ENCODE measurements around the gene BCAP31. TPM values are rescaled to one million over a fixed set of nuclear protein-coding genes. Genes with fewer than 3 reads are reported as not detected.
"Not testable (repeated sequence)": the region's sequence is repeated elsewhere in the genome, so short reads cannot be mapped to it uniquely, and the experiment has no call there.

Gene BCAP31
- total RNA-seq, 1 donor from 2014 or later = 98.0 TPM

GRCh38 chrX:153688506-153688905, 35.7 kb downstream of the BCAP31 start:
- DNase-seq (ENCODE audit: low spot score) = no peak
- intact Hi-C loops (cut with DNase I) = no loop called here

GRCh38 chrX:153688071-153688470, 36.1 kb downstream of the BCAP31 start:
- intact Hi-C loops (cut with DNase I) = no loop called here
- no peak for DNase-seq (ENCODE audit: low spot score)

- intact Hi-C loops (cut with DNase I) = no loop called here
- peak; percentile 83 for DNase-seq (ENCODE audit: low spot score)
These were observed 36.8 kb downstream of the BCAP31 start, which contains the start of gene SLC6A8 for GRCh38 chrX:153687121-153688039. Gene SLC6A8 (plus strand): TSS chrX:153687926. CDS start chrX:153688575, 649 bp downstream.

DNA sequence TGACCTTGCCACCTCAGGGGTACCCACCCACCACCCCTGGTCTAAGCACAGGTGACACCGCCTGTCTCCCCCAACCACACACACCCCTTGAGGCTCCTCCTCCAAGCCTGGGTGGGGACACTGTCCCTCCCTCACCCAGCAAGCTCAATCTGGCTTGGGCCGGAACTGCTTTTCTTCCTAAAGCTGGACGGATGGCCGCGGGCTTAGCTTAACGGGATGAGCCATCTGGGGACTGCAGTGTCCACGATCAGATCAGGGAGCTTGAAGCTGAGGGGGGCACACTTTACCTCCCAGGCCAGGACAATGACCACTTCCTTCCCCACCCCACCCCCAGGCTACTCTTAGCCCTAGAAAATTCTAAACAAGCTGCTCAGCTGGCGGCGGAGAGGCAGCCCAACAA, 37.5 kb downstream of the BCAP31 start:
- DNase-seq (ENCODE audit: low spot score) = no peak
- intact Hi-C loops (cut with DNase I) = no loop called here

GRCh38 chrX:153685751-153686696, 38.2 kb downstream of the BCAP31 start:
- intact Hi-C loops (cut with DNase I) = no loop called here
- no peak for DNase-seq (ENCODE audit: low spot score)

- intact Hi-C loops (cut with DNase I) = no loop called here
- no peak for DNase-seq (ENCODE audit: low spot score)
These were observed 39.0 kb downstream of the BCAP31 start for GRCh38 chrX:153685156-153685536.

- DNase-seq (ENCODE audit: low spot score) = no peak
- intact Hi-C loops (cut with DNase I) = no loop called here
These were observed 39.6 kb downstream of the BCAP31 start for GRCh38 chrX:153684467-153685155.

- DNase-seq (ENCODE audit: low spot score); intact Hi-C loops (cut with DNase I): not testable (repeated sequence)
These were observed 40.7 kb downstream of the BCAP31 start for GRCh38 chrX:153683486-153683885.

GRCh38 chrX:153681175-153681574, 43.0 kb downstream of the BCAP31 start:
- intact Hi-C loops (cut with DNase I) = no loop called here
- no peak for DNase-seq (ENCODE audit: low spot score)

- DNase-seq (ENCODE audit: low spot score) = no peak
- intact Hi-C loops (cut with DNase I) = no loop called here
These were observed 49.9 kb downstream of the BCAP31 start for GRCh38 chrX:153674219-153674851.

GRCh38 chrX:153673428-153674218, 50.6 kb downstream of the BCAP31 start, which contains the start of gene PNCK:
Gene PNCK (minus strand): TSS chrX:153673813. CDS start chrX:153673076, 737 bp downstream.
- intact Hi-C loops (cut with DNase I) = no loop called here
- DNase-seq (ENCODE audit: low spot score) = no peak

- intact Hi-C loops (cut with DNase I) = no loop called here
- peak; percentile 74 for DNase-seq (ENCODE audit: low spot score)
These were observed 51.4 kb downstream of the BCAP31 start for GRCh38 chrX:153672531-153673427.

GRCh38 chrX:153671589-153672530, 52.3 kb downstream of the BCAP31 start:
- no peak for DNase-seq (ENCODE audit: low spot score)
- intact Hi-C loops (cut with DNase I) = no loop called here

DNA sequence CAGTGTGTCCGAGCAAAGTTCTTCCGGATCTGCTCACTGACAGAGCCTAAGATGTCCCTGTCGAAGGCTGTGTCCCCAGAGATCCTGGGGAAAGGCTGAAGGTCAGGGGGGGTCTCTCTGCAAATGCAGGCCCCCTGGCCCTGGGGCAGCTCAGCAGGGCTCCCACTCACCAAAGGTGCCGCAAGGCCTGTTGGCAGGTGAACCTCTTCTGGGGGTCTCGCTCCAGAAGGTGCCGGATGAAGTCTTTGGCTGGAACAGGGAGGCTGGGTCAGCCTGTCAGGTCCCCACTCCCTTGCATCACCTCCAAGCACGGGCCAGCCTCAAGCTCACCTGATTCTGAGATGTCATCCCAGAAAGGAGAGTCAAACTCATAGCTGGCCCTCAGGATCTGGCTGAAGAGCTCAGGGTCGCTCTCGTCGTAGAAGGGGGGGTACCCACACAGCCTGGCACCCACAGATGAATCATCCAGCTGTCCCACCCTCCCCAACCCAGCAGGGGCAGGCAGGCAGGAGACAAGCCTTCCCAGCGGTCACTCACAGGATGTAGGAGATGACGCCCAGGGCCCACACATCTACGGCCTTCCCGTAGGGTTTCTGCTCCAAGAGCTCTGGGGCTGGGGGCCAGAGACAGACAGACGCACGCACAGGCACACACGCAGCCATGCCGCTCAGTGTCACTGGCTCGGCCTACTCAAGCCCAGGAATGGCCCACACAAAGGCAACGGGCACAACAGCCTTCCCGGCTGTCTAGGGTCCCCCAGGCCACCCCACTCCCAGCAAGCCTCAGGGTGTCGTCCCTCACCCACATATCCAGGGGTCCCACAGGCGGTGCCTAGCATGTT, 53.2 kb downstream of the BCAP31 start:
- intact Hi-C loops (cut with DNase I) = no loop called here
- DNase-seq (ENCODE audit: low spot score) = peak; percentile 71

All from cardiac septum (tissue), 1 donor.